K562 (cell line): Measurements from ENCODE around the gene EXOG.

Experiments
- CBX8 ChIP-seq: fragments of 200-600 bp; sonication (generic); IDR thresholded peaks from 2 replicates; pipeline ENCODE4 v1.6.1; 2012; ENCODE audit warnings: borderline replicate concordance, mixed run types, low read depth, mild to moderate bottlenecking, moderate library complexity, mixed read lengths, low read length, control low read depth, inconsistent platforms; ENCODE audit not compliant: poor library complexity, severe bottlenecking; ENCODE audit errors: extremely low read depth
- EGR1 ChIP-seq: fragments of 450-650 bp; conservative IDR thresholded peaks from 2 replicates; pipeline ENCODE4 v1.6.1; 2017; ENCODE audit warnings: mild to moderate bottlenecking
- FOS ChIP-seq: IDR thresholded peaks from 3 replicates; pipeline ENCODE4 v1.6.1; 2011; ENCODE audit not compliant: insufficient read length; ENCODE audit errors: extremely low read depth
- FOXK2 ChIP-seq, 2 experiments: fragments of 450-650 bp; IDR thresholded peaks in 1 of 2; conservative IDR thresholded peaks in 1 of 2; 2 replicates each; pipeline ENCODE4 v1.6.1; 2016; ENCODE audit warnings: low read depth in 2 of 2, mild to moderate bottlenecking in 1 of 2
- NR2C1 ChIP-seq, 2 experiments: fragments of 450-650 bp; IDR thresholded peaks; 2 replicates each; pipeline ENCODE4 v1.6.1; 2017; ENCODE audit warnings: mild to moderate bottlenecking in 2 of 2, antibody characterized with exemption in 1 of 2, inconsistent platforms in 1 of 2, missing compliant biosample characterization in 1 of 2, missing genetic modification characterization in 1 of 2
- POLR2A ChIP-seq: fragments of 450-650 bp; conservative IDR thresholded peaks from 2 replicates; pipeline ENCODE4 v1.6.1; 2016
- RFX5 ChIP-seq: IDR thresholded peaks from 2 replicates; pipeline ENCODE4 v1.6.1; 2011; ENCODE audit warnings: low read depth, mild to moderate bottlenecking, improper control_type of control experiment, low read length
- TCF7L2 ChIP-seq: fragments of 150-350 bp; IDR thresholded peaks from 2 replicates; pipeline ENCODE4 v1.6.1; 2016; ENCODE audit warnings: low read depth, mild to moderate bottlenecking, low read length, moderate library complexity
- ZNF175 ChIP-seq: fragments of 200-800 bp; sonication (Bioruptor generic); IDR thresholded peaks from 2 replicates; pipeline ENCODE4 v1.6.1; 2016; ENCODE audit warnings: low read depth, mild to moderate bottlenecking, missing genetic modification characterization, missing compliant biosample characterization
- TF ChIP-seq, protein P1 (sequence below), 3 experiments: IDR thresholded peaks in 2 of 3; conservative IDR thresholded peaks in 1 of 3; 2 replicates each; pipeline ENCODE4 v1.5.1; 2011 to 2012; ENCODE audit warnings: low read length in 3 of 3, mild to moderate bottlenecking in 3 of 3, control low read depth in 2 of 3, improper control_type of control experiment in 1 of 3, inconsistent platforms in 1 of 3, low read depth in 1 of 3, mixed read lengths in 1 of 3, moderate library complexity in 1 of 3; ENCODE audit not compliant: insufficient read depth in 2 of 3
- TF ChIP-seq, protein P2 (sequence below): sonication (generic); formaldehyde crosslinking; IDR thresholded peaks from 2 replicates; pipeline ENCODE4 v1.9.0; 2022; ENCODE audit warnings: mild to moderate bottlenecking, missing genetic modification reagents
- TF ChIP-seq, protein P3 (sequence below): fragments of 250-450 bp; sonication (Bioruptor Pico); IDR thresholded peaks from 2 replicates; pipeline ENCODE4 v1.4.0; 2020
- TF ChIP-seq, protein P4 (sequence below): sonication (generic); formaldehyde crosslinking; IDR thresholded peaks from 2 replicates; pipeline ENCODE4 v1.8.0; 2022; ENCODE audit warnings: missing genetic modification reagents, mild to moderate bottlenecking, moderate library complexity, borderline replicate concordance

DNA sequence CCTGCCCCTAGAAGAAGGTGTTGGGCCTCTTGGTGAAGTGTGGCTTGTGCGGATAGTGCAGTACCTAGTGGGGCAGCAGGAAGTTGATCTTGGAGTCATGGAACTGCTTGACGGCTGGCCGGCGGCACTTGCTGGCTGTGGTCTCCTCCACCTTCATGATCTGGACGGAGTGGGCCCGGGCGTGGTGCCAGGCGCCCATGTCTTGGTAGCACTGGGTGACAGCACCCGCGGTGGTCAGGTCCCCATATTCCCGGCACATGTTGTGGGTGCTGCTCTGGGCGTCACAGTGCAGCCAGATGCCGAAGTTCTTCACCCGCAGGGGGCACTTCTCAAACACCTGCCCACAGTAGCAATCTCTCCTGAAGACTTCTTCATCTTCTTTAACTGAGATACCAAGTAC, 30.7 kb downstream of the EXOG start:
- TF ChIP-seq, protein P1, sequence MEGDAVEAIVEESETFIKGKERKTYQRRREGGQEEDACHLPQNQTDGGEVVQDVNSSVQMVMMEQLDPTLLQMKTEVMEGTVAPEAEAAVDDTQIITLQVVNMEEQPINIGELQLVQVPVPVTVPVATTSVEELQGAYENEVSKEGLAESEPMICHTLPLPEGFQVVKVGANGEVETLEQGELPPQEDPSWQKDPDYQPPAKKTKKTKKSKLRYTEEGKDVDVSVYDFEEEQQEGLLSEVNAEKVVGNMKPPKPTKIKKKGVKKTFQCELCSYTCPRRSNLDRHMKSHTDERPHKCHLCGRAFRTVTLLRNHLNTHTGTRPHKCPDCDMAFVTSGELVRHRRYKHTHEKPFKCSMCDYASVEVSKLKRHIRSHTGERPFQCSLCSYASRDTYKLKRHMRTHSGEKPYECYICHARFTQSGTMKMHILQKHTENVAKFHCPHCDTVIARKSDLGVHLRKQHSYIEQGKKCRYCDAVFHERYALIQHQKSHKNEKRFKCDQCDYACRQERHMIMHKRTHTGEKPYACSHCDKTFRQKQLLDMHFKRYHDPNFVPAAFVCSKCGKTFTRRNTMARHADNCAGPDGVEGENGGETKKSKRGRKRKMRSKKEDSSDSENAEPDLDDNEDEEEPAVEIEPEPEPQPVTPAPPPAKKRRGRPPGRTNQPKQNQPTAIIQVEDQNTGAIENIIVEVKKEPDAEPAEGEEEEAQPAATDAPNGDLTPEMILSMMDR (IDR thresholded peaks at IDR 0.05 in 2 of 3, conservative IDR thresholded peaks at IDR 0.05 in 1 of 3; ENCODE audit: insufficient read depth in 2 of 3, low read depth in 1 of 3, low read length in 3 of 3) = no peak
- TF ChIP-seq TCF7L2 (no peak), CBX8 (no peak), FOS (no peak), ZNF175 (no peak), POLR2A (no peak), NR2C1 (IDR thresholded peaks at IDR 0.05) (no peak), NR2C1 (tag; IDR thresholded peaks at IDR 0.05) (no peak), EGR1 (no peak), FOXK2 (conservative IDR thresholded peaks at IDR 0.05 in 1 of 2, IDR thresholded peaks at IDR 0.05 in 1 of 2; ENCODE audit: low read depth in 2 of 2) (no peak), RFX5 (no peak)
- TF ChIP-seq, protein P2, sequence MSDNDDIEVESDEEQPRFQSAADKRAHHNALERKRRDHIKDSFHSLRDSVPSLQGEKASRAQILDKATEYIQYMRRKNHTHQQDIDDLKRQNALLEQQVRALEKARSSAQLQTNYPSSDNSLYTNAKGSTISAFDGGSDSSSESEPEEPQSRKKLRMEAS (CRISPR knock-in tag) = no peak
- TF ChIP-seq, protein P3, sequence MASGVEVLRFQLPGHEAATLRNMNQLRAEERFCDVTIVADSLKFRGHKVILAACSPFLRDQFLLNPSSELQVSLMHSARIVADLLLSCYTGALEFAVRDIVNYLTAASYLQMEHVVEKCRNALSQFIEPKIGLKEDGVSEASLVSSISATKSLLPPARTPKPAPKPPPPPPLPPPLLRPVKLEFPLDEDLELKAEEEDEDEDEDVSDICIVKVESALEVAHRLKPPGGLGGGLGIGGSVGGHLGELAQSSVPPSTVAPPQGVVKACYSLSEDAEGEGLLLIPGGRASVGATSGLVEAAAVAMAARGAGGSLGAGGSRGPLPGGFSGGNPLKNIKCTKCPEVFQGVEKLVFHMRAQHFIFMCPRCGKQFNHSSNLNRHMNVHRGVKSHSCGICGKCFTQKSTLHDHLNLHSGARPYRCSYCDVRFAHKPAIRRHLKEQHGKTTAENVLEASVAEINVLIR (CRISPR knock-in tag) = no peak
- TF ChIP-seq, protein P4, sequence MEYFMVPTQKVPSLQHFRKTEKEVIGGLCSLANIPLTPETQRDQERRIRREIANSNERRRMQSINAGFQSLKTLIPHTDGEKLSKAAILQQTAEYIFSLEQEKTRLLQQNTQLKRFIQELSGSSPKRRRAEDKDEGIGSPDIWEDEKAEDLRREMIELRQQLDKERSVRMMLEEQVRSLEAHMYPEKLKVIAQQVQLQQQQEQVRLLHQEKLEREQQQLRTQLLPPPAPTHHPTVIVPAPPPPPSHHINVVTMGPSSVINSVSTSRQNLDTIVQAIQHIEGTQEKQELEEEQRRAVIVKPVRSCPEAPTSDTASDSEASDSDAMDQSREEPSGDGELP (CRISPR knock-in tag) = no peak
